ENCODE data around the gene PRDM16.

Gene PRDM16

GRCh38 chr1:3262681-3263286 lies 193.8 kb downstream of the PRDM16 start:
- DNase-seq (ENCODE audit: low read depth): no peak

- DNase-seq (ENCODE audit: low read depth): no peak
These were observed 194.8 kb downstream of the PRDM16 start for GRCh38 chr1:3263790-3264189.

GRCh38 chr1:3264456-3264855 lies 195.5 kb downstream of the PRDM16 start:
- no peak for DNase-seq (ENCODE audit: low read depth)

- no peak for DNase-seq (ENCODE audit: low read depth)
These were observed 197.1 kb downstream of the PRDM16 start for GRCh38 chr1:3265835-3266805.

GRCh38 chr1:3266870-3267549 lies 198.0 kb downstream of the PRDM16 start:
- DNase-seq (ENCODE audit: low read depth): no peak

- DNase-seq (ENCODE audit: low read depth): no peak
These were observed 198.7 kb downstream of the PRDM16 start for GRCh38 chr1:3267550-3268270.

- DNase-seq (ENCODE audit: low read depth): no peak
These were observed 199.3 kb downstream of the PRDM16 start for GRCh38 chr1:3268281-3268680.

- no peak for DNase-seq (ENCODE audit: low read depth)
These were observed 201.6 kb downstream of the PRDM16 start for GRCh38 chr1:3270403-3271245.

GRCh38 chr1:3271866-3272265 lies 202.9 kb downstream of the PRDM16 start:
- DNase-seq (ENCODE audit: low read depth): no peak

GRCh38 chr1:3272321-3273045 lies 203.5 kb downstream of the PRDM16 start:
- no peak for DNase-seq (ENCODE audit: low read depth)

- no peak for DNase-seq (ENCODE audit: low read depth)
These were observed 204.4 kb downstream of the PRDM16 start for GRCh38 chr1:3273447-3273846.

- DNase-seq (ENCODE audit: low read depth): no peak
These were observed 206.0 kb downstream of the PRDM16 start for GRCh38 chr1:3274972-3275371.

- peak; percentile 20 for DNase-seq (ENCODE audit: low read depth)
These were observed 206.7 kb downstream of the PRDM16 start for GRCh38 chr1:3275471-3276340.

- DNase-seq (ENCODE audit: low read depth): no peak
These were observed 207.4 kb downstream of the PRDM16 start for GRCh38 chr1:3276341-3276800.

- no peak for DNase-seq (ENCODE audit: low read depth)
These were observed 208.0 kb downstream of the PRDM16 start for GRCh38 chr1:3277011-3277471.

- no peak for DNase-seq (ENCODE audit: low read depth)
These were observed 208.6 kb downstream of the PRDM16 start for GRCh38 chr1:3277623-3278022.

GRCh38 chr1:3278416-3279181 lies 209.6 kb downstream of the PRDM16 start:
- DNase-seq (ENCODE audit: low read depth): no peak

GRCh38 chr1:3279182-3279470 lies 210.1 kb downstream of the PRDM16 start:
- DNase-seq (ENCODE audit: low read depth): no peak

GRCh38 chr1:3281735-3282134 lies 212.7 kb downstream of the PRDM16 start:
- DNase-seq (ENCODE audit: low read depth): no peak

Data from fibroblast of the conjunctiva (primary cell).